A549 (cell line): ENCODE measurements around the gene VIM. TPM values are rescaled to one million over a fixed set of nuclear protein-coding genes. Genes with fewer than 3 reads are reported as not detected.

Source experiments
- ATAC-seq, 2 experiments: fragments of 200-7000 bp in 1 of 2; fragments of >200 bp in 1 of 2; cut with Nextera tagmentation in 1 of 2; cut with Tn5 transposase in 1 of 2; 3 replicates each; pipeline versions ENCODE4 v1.8.0 to v1.9.1; 2018 to 2020; ENCODE audit warnings: mild to moderate bottlenecking in 1 of 2, moderate library complexity in 1 of 2
- CTCF ChIA-PET: fragments of 300-600 bp; sonication (Branson Sonifier 250); formaldehyde crosslinking; extraction: SDS; loops from one replicate; lab custom pipeline; 2021; ENCODE audit warnings: antibody characterized with exemption, inconsistent platforms; lab: Yijun Ruan, JAX
- POLR2A ChIA-PET: fragments of 350-600 bp; formaldehyde crosslinking; extraction: SDS; loops from one replicate; lab custom pipeline; 2021; ENCODE audit warnings: antibody characterized with exemption, inconsistent platforms; lab: Yijun Ruan, JAX
- DNase-seq, 2 experiments: peaks; one replicate each; pipeline versions ENCODE4 v3.0.0 to v3.0.0-alpha.2; 2011 to 2016; ENCODE audit warnings: low read depth in 1 of 2, low spot score in 1 of 2
- FAIRE-seq: peaks from 2 replicates; lab custom pipeline; 2011; peaks lifted over from hg19 to GRCh38; lab: Jason Lieb, UNC
- H3K27ac ChIP-seq, 2 experiments: fragments of >200 bp; sonication (Bioruptor Twin); formaldehyde crosslinking; 3 replicates each; pipeline ENCODE4 v1.5.1; 2016 to 2017
- H3K4me1 ChIP-seq: fragments of >200 bp; sonication (Bioruptor Twin); formaldehyde crosslinking; 3 replicates; pipeline ENCODE4 v1.6.1; 2016
- H3K4me2 ChIP-seq: fragments of >200 bp; sonication (Bioruptor Twin); formaldehyde crosslinking; 3 replicates; pipeline ENCODE4 v1.6.1; 2016
- H3K4me3 ChIP-seq: fragments of >200 bp; sonication (Bioruptor Twin); formaldehyde crosslinking; 3 replicates; pipeline ENCODE4 v1.5.1; 2016
- H3K9me3 ChIP-seq: fragments of >200 bp; sonication (Bioruptor Twin); formaldehyde crosslinking; 3 replicates; pipeline ENCODE4 v1.6.1; 2016
- CBX2 ChIP-seq: fragments of 200-600 bp; sonication (generic); IDR thresholded peaks from 2 replicates; pipeline ENCODE4 v1.6.1; 2016; ENCODE audit warnings: low read depth, mild to moderate bottlenecking, borderline replicate concordance
- CHD2 ChIP-seq: fragments of 150-350 bp; IDR thresholded peaks from 2 replicates; pipeline ENCODE4 v1.6.1; 2014; ENCODE audit warnings: low read length; ENCODE audit not compliant: partially characterized antibody
- EHMT2 ChIP-seq: fragments of 200-600 bp; sonication (generic); IDR thresholded peaks from 2 replicates; pipeline ENCODE4 v1.6.1; 2016; ENCODE audit warnings: antibody characterized with exemption, low read depth, mild to moderate bottlenecking, moderate library complexity
- ESRRA ChIP-seq: fragments of 150-350 bp; IDR thresholded peaks from 2 replicates; pipeline ENCODE4 v1.6.1; 2014; ENCODE audit warnings: mild to moderate bottlenecking, low read length, borderline replicate concordance
- FOSB ChIP-seq: fragments of 250-450 bp; sonication (Bioruptor Pico); IDR thresholded peaks from 2 replicates; pipeline ENCODE4 v1.5.0; 2020; ENCODE audit warnings: mild to moderate bottlenecking, moderate library complexity
- FOSL2 ChIP-seq, 2 experiments: fragments of 450-650 bp in 1 of 2; fragments of >200 bp in 1 of 2; sonication (Bioruptor Twin) in 1 of 2; formaldehyde crosslinking; IDR thresholded peaks; 2 replicates each; pipeline versions ENCODE4 v1.5.0 to v1.6.1; 2016 to 2020; ENCODE audit warnings: mild to moderate bottlenecking in 1 of 2, moderate library complexity in 1 of 2
- FOXS1 ChIP-seq: fragments of 250-450 bp; sonication (Bioruptor Pico); IDR thresholded peaks from 2 replicates; pipeline ENCODE4 v1.5.0; 2020; ENCODE audit warnings: mild to moderate bottlenecking, moderate library complexity
- HMGXB4 ChIP-seq: fragments of 250-450 bp; sonication (Bioruptor Pico); IDR thresholded peaks from 2 replicates; pipeline ENCODE4 v1.5.0; 2021; ENCODE audit warnings: mild to moderate bottlenecking, moderate library complexity, borderline replicate concordance
- HOXB5 ChIP-seq: fragments of 250-450 bp; sonication (Bioruptor Pico); IDR thresholded peaks from 2 replicates; pipeline ENCODE4 v1.5.0; 2020; ENCODE audit warnings: mild to moderate bottlenecking, moderate library complexity
- KDM1A ChIP-seq: fragments of 200-600 bp; sonication (generic); IDR thresholded peaks from 2 replicates; pipeline ENCODE4 v1.6.1; 2016; ENCODE audit warnings: low read depth, mild to moderate bottlenecking
- MAX ChIP-seq: IDR thresholded peaks from 2 replicates; pipeline ENCODE4 v1.6.1; 2012
- MAZ ChIP-seq: fragments of 150-350 bp; IDR thresholded peaks from 2 replicates; pipeline ENCODE4 v1.6.1; 2014; ENCODE audit warnings: antibody characterized with exemption, low read depth, low read length, borderline replicate concordance
- NFE2L2 ChIP-seq: fragments of 150-350 bp; conservative IDR thresholded peaks from 2 replicates; pipeline ENCODE4 v1.6.1; 2014; ENCODE audit warnings: low read length
- NPAS2 ChIP-seq: fragments of 250-450 bp; sonication (Bioruptor Pico); IDR thresholded peaks from 2 replicates; pipeline ENCODE4 v1.8.0; 2022; ENCODE audit warnings: mild to moderate bottlenecking, moderate library complexity, borderline replicate concordance
- RAD21 ChIP-seq, 2 experiments: fragments of >200 bp in 1 of 2; sonication (Bioruptor Twin) in 1 of 2; formaldehyde crosslinking in 1 of 2; IDR thresholded peaks in 1 of 2; conservative IDR thresholded peaks in 1 of 2; 2 replicates in 1 of 2; 3 replicates in 1 of 2; pipeline ENCODE4 v1.6.1; 2012 to 2018; ENCODE audit warnings: inconsistent platforms in 1 of 2
- RARB ChIP-seq: fragments of 250-450 bp; sonication (Bioruptor Pico); IDR thresholded peaks from 2 replicates; pipeline ENCODE4 v1.8.0; 2021; ENCODE audit warnings: mild to moderate bottlenecking, moderate library complexity
- REST ChIP-seq: fragments of 200-600 bp; sonication (generic); IDR thresholded peaks from 2 replicates; pipeline ENCODE4 v1.6.1; 2016; ENCODE audit warnings: antibody characterized with exemption, mild to moderate bottlenecking, moderate library complexity
- RNF2 ChIP-seq: fragments of 200-600 bp; sonication (generic); IDR thresholded peaks from 2 replicates; pipeline ENCODE4 v1.6.1; 2016; ENCODE audit warnings: low read depth, mild to moderate bottlenecking, antibody characterized with exemption, moderate library complexity, borderline replicate concordance
- SMC3 ChIP-seq: fragments of >200 bp; sonication (Bioruptor Twin); formaldehyde crosslinking; IDR thresholded peaks from 3 replicates; pipeline ENCODE4 v1.6.1; 2018; ENCODE audit warnings: inconsistent platforms
- SREBF2 ChIP-seq: fragments of 450-650 bp; IDR thresholded peaks from 2 replicates; pipeline ENCODE4 v1.6.1; 2014; ENCODE audit warnings: mild to moderate bottlenecking, moderate library complexity
- ZC3H11A ChIP-seq: fragments of 450-650 bp; IDR thresholded peaks from 2 replicates; pipeline ENCODE4 v1.6.1; 2014; ENCODE audit warnings: antibody characterized with exemption, mild to moderate bottlenecking
- ZSCAN20 ChIP-seq: fragments of 250-450 bp; sonication (Bioruptor Pico); IDR thresholded peaks from 2 replicates; pipeline ENCODE4 v1.8.0; 2022; ENCODE audit warnings: mild to moderate bottlenecking, moderate library complexity
- WGBS: methylation state at CpG from one replicate; pipeline ENCODE4 v1.1.6; 2017; ENCODE audit errors: missing lambda C conversion rate; 5-methylcytosine and 5-hydroxymethylcytosine counted together
- polyA plus RNA-seq, 4 experiments: library from polyadenylated mRNA; depleted of rRNA in 3 of 4; stranded (reverse); fragments of >200 nt; fragmentation: RNase III in 1 of 4; extraction: RNeasy Plus Mini Kit Qiagen cat#74134 plus additional on column Dnase treatment in 1 of 4; gene quantifications; 2 replicates in 3 of 4; 3 replicates in 1 of 4; pipeline ENCODE4 v1.2.3, GENCODE V29; 2011 to 2017

VIM gene
- polyA plus RNA-seq, 2 of the 4 experiments (the other 2 are of a cell fraction) = 830 to 848 TPM

- Histone ChIP-seq H3K4me2 (no peak overlapping the region), H3K27ac (no peak overlapping the region), H3K4me3 (no peak overlapping the region), H3K4me1 (no peaks in the 10 kb centered on the region), H3K9me3 (no peaks in the 10 kb centered on the region)
- no peak for DNase-seq
- no peak for TF ChIP-seq RAD21 (conservative IDR thresholded peaks at IDR 0.05 in 1 of 2, IDR thresholded peaks at IDR 0.05 in 1 of 2)
- no peak for TF ChIP-seq RARB
- TF ChIP-seq HMGXB4 (CRISPR knock-in tag) = no peak
- TF ChIP-seq REST = no peak
- no peak for TF ChIP-seq CHD2
- no peak for TF ChIP-seq ESRRA
- no peak for TF ChIP-seq EHMT2
- TF ChIP-seq HOXB5 (CRISPR knock-in tag) = no peak
- no peak for TF ChIP-seq FOSL2 (IDR thresholded peaks at IDR 0.05)
- no peak for TF ChIP-seq FOSL2 (CRISPR knock-in tag; IDR thresholded peaks at IDR 0.05)
- no peak for TF ChIP-seq KDM1A
- no peak for ATAC-seq
- peak; percentile 32 for FAIRE-seq
- CTCF ChIA-PET = no interaction called here
- WGBS = 62% methylated on average over 2 of the region's 2 CpGs
- POLR2A ChIA-PET = interaction anchor here (1.0 kb wide), 1 partner anchor 18 kb away, joined by 3 read pairs; the partner anchor contains the start of gene TRDMT1
These were observed 44.9 kb upstream of the VIM start for GRCh38 chr10:17183110-17183509.

- Histone ChIP-seq H3K9me3 (no peaks in the 10 kb centered on the region), H3K4me1 (no peaks in the 10 kb centered on the region), H3K27ac (no peak overlapping the region), H3K4me3 (no peak overlapping the region), H3K4me2 (no peak overlapping the region)
- POLR2A ChIA-PET = no interaction called here
- DNase-seq = no peak
- CTCF ChIA-PET = no interaction called here
- no peak for FAIRE-seq
- no peak for ATAC-seq
- TF ChIP-seq SMC3 (no peak), ZC3H11A (peak; percentile 94)
- TF ChIP-seq, all 56 proteins: peak for 1
- 92% methylated on average over 3 of the region's 3 CpGs for WGBS
These were observed 42.2 kb upstream of the VIM start for GRCh38 chr10:17185873-17186272.

GRCh38 chr10:17188644-17189172 lies 39.3 kb upstream of the VIM start:
- H3K9me3 ChIP-seq = no peaks in the 10 kb centered on the region
- no peak overlapping the region for H3K4me3 ChIP-seq
- H3K4me2 ChIP-seq = no peak overlapping the region
- no peak for TF ChIP-seq SREBF2
- H3K27ac ChIP-seq = no peak overlapping the region
- no peaks in the 10 kb centered on the region for H3K4me1 ChIP-seq
- ATAC-seq (no peak), DNase-seq (no peak), FAIRE-seq (peak; percentile 54)
- WGBS = 73% methylated on average over 3 of the region's 3 CpGs
- POLR2A ChIA-PET = interaction anchor here (0.5 kb wide), 1 partner anchor 340 kb away, joined by 4 read pairs; no protein-coding TSS in a partner anchor
- CTCF ChIA-PET = no interaction called here

GRCh38 chr10:17190602-17191001 lies 37.4 kb upstream of the VIM start:
- DNase-seq (no peak), FAIRE-seq (no peak), ATAC-seq (no peak)
- POLR2A ChIA-PET = interaction anchor here (0.6 kb wide), 1 partner anchor 330 kb away, joined by 3 read pairs; no protein-coding TSS in a partner anchor
- Histone ChIP-seq H3K4me3 (no peak overlapping the region), H3K4me2 (no peak overlapping the region), H3K9me3 (no peaks in the 10 kb centered on the region), H3K4me1 (no peaks in the 10 kb centered on the region), H3K27ac (no peak overlapping the region)
- CTCF ChIA-PET = interaction anchor here (0.6 to 1.5 kb wide), 4 partner anchors 9 to 185 kb away, joined by 3 to 5 read pairs (median 3); no protein-coding TSS in a partner anchor
- WGBS = 79% methylated on average over 2 of the region's 2 CpGs
- no peak for TF ChIP-seq RNF2
- TF ChIP-seq ZSCAN20 (CRISPR knock-in tag) = no peak
- no peak for TF ChIP-seq NFE2L2
- no peak for TF ChIP-seq RAD21 (conservative IDR thresholded peaks at IDR 0.05 in 1 of 2, IDR thresholded peaks at IDR 0.05 in 1 of 2)
- no peak for TF ChIP-seq NPAS2 (CRISPR knock-in tag)
- TF ChIP-seq FOXS1 (CRISPR knock-in tag) = no peak
- TF ChIP-seq HMGXB4 (CRISPR knock-in tag) = no peak
- TF ChIP-seq FOSB (CRISPR knock-in tag) = no peak
- no peak for TF ChIP-seq MAX
- TF ChIP-seq CBX2 = no peak
- no peak for TF ChIP-seq MAZ
